ENCODE results near the gene NRAP. TPM values are rescaled to one million over a fixed set of nuclear protein-coding genes. Genes with fewer than 3 reads are reported as not detected.

NRAP gene
- total RNA-seq, 1 donor from 2014 or later = not detected

- TF ChIP-seq CTCF (IDR thresholded peaks at IDR 0.05; ENCODE audit: unreplicated experiment) = no peak
- no peak for DNase-seq (ENCODE audit: low spot score in 2 of 2, unreplicated experiment in 2 of 2)
- no peaks in the 10 kb centered on the region for H3K9me3 Mint-ChIP-seq
- H3K4me1 Mint-ChIP-seq = peaks cover 9% of the 10 kb centered on the region
- H3K36me3 Mint-ChIP-seq = no peaks in the 10 kb centered on the region
- H3K27ac Mint-ChIP-seq = no peak overlapping the region
- H3K27me3 Mint-ChIP-seq (ENCODE audit: low read depth) = peaks cover 72% of the 10 kb centered on the region
- H3K4me3 Mint-ChIP-seq = no peak overlapping the region
These were observed 50.4 kb downstream of the NRAP start for GRCh38 chr10:113613427-113613826.

- Mint-ChIP-seq H3K27me3 (ENCODE audit: low read depth) (peaks cover 72% of the 10 kb centered on the region), H3K36me3 (no peaks in the 10 kb centered on the region), H3K9me3 (no peaks in the 10 kb centered on the region), H3K4me1 (peaks cover 9% of the 10 kb centered on the region), H3K4me3 (no peak overlapping the region), H3K27ac (no peak overlapping the region)
- TF ChIP-seq CTCF (IDR thresholded peaks at IDR 0.05; ENCODE audit: unreplicated experiment) = no peak
- no peak for DNase-seq (ENCODE audit: low spot score in 2 of 2, unreplicated experiment in 2 of 2)
These were observed 51.7 kb downstream of the NRAP start for GRCh38 chr10:113612154-113612553.

- peaks cover 9% of the 10 kb centered on the region for H3K4me1 Mint-ChIP-seq
- no peak for DNase-seq (ENCODE audit: low spot score in 2 of 2, unreplicated experiment in 2 of 2)
These were observed 52.9 kb downstream of the NRAP start for GRCh38 chr10:113610631-113611601.

GRCh38 chr10:113609704-113610108, 54.1 kb downstream of the NRAP start:
- H3K4me1 Mint-ChIP-seq = peaks cover 9% of the 10 kb centered on the region

More at GRCh38 chr10:113610631-113611601, 52.9 kb downstream of the NRAP start:
- Mint-ChIP-seq H3K36me3 (no peaks in the 10 kb centered on the region), H3K27ac (no peak overlapping the region), H3K4me3 (no peak overlapping the region), H3K9me3 (no peaks in the 10 kb centered on the region), H3K27me3 (ENCODE audit: low read depth) (peaks cover 60% of the 10 kb centered on the region)
- no peak for TF ChIP-seq CTCF (IDR thresholded peaks at IDR 0.05; ENCODE audit: unreplicated experiment)

GRCh38 chr10:113605268-113605978, 58.4 kb downstream of the NRAP start:
- H3K4me1 Mint-ChIP-seq = peaks cover under 1% of the 10 kb centered on the region
- no peak overlapping the region for H3K27ac Mint-ChIP-seq
- H3K27me3 Mint-ChIP-seq (ENCODE audit: low read depth) = peaks cover 32% of the 10 kb centered on the region
- no peak overlapping the region for H3K4me3 Mint-ChIP-seq
- TF ChIP-seq CTCF (IDR thresholded peaks at IDR 0.05; ENCODE audit: unreplicated experiment) = no peak
- no peaks in the 10 kb centered on the region for H3K9me3 Mint-ChIP-seq
- no peaks in the 10 kb centered on the region for H3K36me3 Mint-ChIP-seq
- no peak for DNase-seq (ENCODE audit: low spot score in 2 of 2, unreplicated experiment in 2 of 2)

More at GRCh38 chr10:113609704-113610108, 54.1 kb downstream of the NRAP start:
- TF ChIP-seq CTCF (IDR thresholded peaks at IDR 0.05; ENCODE audit: unreplicated experiment) = no peak
- Mint-ChIP-seq H3K36me3 (no peaks in the 10 kb centered on the region), H3K4me3 (no peak overlapping the region), H3K27me3 (ENCODE audit: low read depth) (peaks cover 49% of the 10 kb centered on the region), H3K9me3 (no peaks in the 10 kb centered on the region), H3K27ac (no peak overlapping the region)
- no peak for DNase-seq (ENCODE audit: low spot score in 2 of 2, unreplicated experiment in 2 of 2)
